ENCODE results near the gene PPP1R8. TPM values are rescaled to one million over a fixed set of nuclear protein-coding genes. Genes with fewer than 3 reads are reported as not detected.
"Not testable (repeated sequence)": the region's sequence is repeated elsewhere in the genome, so short reads cannot be mapped to it uniquely, and the experiment has no call there.

The PPP1R8 gene
- 69.1 and 70.6 TPM in 2 replicates for total RNA-seq (2014; rRNA removed; shearing (Covaris generic))

- in situ Hi-C loops (cut with HindIII; ENCODE audit: low sequenced_read_pairs), result no loop called here
- DNase-seq (ENCODE audit: low spot score), result peak; percentile 97
Observed at GRCh38 chr1:27830621-27831440, at the start of gene PPP1R8. TSS of gene PPP1R8 (plus strand) at chr1:27830782. CDS start at chr1:27830836, 54 bp downstream.

GRCh38 chr1:27782950-27783349, 47.6 kb upstream of the PPP1R8 start:
- in situ Hi-C loops (cut with HindIII; ENCODE audit: low sequenced_read_pairs), result no loop called here
- DNase-seq (ENCODE audit: low spot score), result no peak

- in situ Hi-C loops (cut with HindIII; ENCODE audit: low sequenced_read_pairs), result no loop called here
- DNase-seq (ENCODE audit: low spot score), result no peak
Observed at GRCh38 chr1:27784700-27785099, 45.9 kb upstream of the PPP1R8 start.

DNA sequence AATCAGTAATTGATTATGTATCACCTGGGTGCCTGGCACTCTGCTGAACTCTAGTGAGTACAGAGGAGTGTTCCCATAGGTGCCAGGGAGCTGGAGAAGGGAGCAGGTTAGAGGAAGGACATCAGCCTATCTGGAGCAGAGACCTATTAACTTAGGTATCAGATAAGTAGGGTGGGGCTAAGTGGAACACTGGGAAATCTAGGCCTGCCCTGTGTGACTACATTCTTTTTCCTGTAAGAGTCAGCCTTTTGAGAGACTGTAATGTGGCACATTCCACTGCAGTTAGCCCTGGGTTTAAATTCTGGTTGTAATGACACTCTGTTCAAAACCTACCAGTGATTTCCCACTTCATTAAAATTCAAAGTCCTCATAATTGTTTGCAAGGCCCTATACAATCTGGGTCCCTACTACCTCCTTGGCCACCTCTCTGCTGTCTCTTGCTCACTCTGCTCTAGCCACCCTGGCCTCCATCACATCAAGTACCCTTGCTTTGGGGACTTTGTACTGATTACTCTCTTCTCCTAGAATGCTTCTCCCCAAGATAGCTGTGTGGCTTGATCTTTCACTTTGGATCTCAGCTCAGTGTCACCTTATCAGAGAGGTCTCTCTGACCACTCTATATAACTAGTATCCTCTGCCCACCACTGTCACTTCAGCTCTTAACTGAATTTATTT, 44.7 kb upstream of the PPP1R8 start:
- DNase-seq (ENCODE audit: low spot score), result no peak
- in situ Hi-C loops (cut with HindIII; ENCODE audit: low sequenced_read_pairs), result no loop called here

- in situ Hi-C loops (cut with HindIII; ENCODE audit: low sequenced_read_pairs), result no loop called here
- no peak for DNase-seq (ENCODE audit: low spot score)
Observed at GRCh38 chr1:27787895-27788294, 42.7 kb upstream of the PPP1R8 start.

- DNase-seq (ENCODE audit: low spot score), result no peak
- in situ Hi-C loops (cut with HindIII; ENCODE audit: low sequenced_read_pairs), result no loop called here
Observed at GRCh38 chr1:27789540-27790041, 41.0 kb upstream of the PPP1R8 start.

- DNase-seq (ENCODE audit: low spot score); in situ Hi-C loops (cut with HindIII; ENCODE audit: low sequenced_read_pairs): not testable (repeated sequence)
Observed at GRCh38 chr1:27790270-27790669, 40.3 kb upstream of the PPP1R8 start.

DNA sequence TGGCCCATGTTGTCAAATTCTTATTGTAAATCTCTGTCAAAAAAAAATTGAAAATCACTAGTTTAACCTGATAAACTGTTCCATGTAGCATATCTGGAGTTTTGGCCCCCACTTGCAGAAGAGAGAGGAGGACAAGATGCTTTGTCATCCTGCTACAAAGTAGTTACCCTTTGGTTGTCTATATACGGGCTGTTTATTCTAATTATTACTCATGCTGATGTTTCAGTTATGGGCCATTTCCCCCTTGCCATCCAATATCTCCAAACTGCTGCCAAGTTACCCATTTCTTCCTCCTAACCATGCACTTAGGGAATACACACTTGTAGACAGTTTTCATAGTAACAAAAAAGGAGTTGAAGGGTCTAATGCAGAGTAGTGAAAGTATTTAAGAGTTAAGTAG, 35.0 kb upstream of the PPP1R8 start:
- in situ Hi-C loops (cut with HindIII; ENCODE audit: low sequenced_read_pairs), result no loop called here

GRCh38 chr1:27804791-27805190, 25.8 kb upstream of the PPP1R8 start:
- in situ Hi-C loops (cut with HindIII; ENCODE audit: low sequenced_read_pairs), result no loop called here
- DNase-seq (ENCODE audit: low spot score), result no peak

More for the DNA sequence above, 35.0 kb upstream of the PPP1R8 start:
- DNase-seq (ENCODE audit: low spot score), result no peak

GRCh38 chr1:27806758-27807157, 23.8 kb upstream of the PPP1R8 start:
- in situ Hi-C loops (cut with HindIII; ENCODE audit: low sequenced_read_pairs), result no loop called here
- no peak for DNase-seq (ENCODE audit: low spot score)

DNA sequence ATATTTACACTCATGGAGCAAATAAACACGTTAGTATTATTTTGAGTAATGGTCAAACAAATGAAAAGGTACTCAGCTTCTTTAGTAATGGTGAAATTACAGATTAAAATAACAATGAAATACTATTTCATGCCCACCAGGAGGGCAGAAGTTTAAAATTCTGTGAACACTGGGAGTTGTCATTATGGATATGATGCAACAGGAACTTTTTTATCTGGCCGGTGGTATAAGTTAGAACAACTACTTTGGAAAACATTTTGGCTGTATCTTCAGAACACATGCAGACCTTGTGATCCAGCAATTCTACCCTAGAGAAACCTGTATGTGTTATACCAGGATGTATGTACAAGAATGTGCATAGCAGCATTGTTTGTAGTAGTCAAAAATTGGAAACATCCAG, 23.2 kb upstream of the PPP1R8 start:
- in situ Hi-C loops (cut with HindIII; ENCODE audit: low sequenced_read_pairs), result no loop called here
- no peak for DNase-seq (ENCODE audit: low spot score)

GRCh38 chr1:27808131-27808530, 22.5 kb upstream of the PPP1R8 start:
- in situ Hi-C loops (cut with HindIII; ENCODE audit: low sequenced_read_pairs); DNase-seq (ENCODE audit: low spot score): not testable (repeated sequence)

- no peak for DNase-seq (ENCODE audit: low spot score)
- in situ Hi-C loops (cut with HindIII; ENCODE audit: low sequenced_read_pairs), result no loop called here
Observed at GRCh38 chr1:27809883-27810282, 20.7 kb upstream of the PPP1R8 start.

DNA sequence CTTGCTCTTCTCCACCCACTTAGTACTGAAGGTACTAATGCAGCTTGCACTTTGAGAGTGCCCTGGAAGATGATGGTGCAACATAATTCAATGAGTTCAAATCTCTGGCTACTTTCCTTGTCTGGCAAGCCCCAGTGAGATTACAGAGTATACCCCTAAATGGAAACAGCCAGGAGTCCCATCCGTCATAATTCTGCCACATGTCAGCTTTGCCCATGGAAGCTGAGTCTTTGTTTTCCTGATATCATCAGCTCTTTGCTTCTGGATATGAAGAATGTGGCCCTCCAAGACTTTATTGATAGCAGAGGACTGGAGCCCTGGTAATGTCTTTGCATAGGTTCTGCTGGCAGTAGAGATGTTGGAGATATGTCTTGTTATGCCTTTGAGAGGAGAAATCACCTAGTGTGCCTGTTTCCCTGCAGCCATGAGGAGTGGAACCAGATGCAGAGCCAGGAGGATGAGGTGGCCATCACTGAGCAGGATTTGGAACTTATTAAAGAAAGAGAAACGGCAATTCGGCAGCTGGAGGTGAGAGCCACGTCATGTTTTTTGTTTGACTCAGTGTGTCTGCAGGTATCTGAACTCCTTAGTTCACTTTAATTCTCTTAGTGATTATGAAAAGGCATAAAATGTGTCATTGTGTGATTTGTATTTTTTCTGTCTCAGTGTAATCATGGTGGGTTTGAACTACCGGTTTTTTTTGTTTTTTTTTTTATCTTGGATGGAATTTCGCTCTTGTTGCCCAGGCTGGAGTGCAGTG, 18.7 kb upstream of the PPP1R8 start:
- in situ Hi-C loops (cut with HindIII; ENCODE audit: low sequenced_read_pairs), result no loop called here
- no peak for DNase-seq (ENCODE audit: low spot score)

DNA sequence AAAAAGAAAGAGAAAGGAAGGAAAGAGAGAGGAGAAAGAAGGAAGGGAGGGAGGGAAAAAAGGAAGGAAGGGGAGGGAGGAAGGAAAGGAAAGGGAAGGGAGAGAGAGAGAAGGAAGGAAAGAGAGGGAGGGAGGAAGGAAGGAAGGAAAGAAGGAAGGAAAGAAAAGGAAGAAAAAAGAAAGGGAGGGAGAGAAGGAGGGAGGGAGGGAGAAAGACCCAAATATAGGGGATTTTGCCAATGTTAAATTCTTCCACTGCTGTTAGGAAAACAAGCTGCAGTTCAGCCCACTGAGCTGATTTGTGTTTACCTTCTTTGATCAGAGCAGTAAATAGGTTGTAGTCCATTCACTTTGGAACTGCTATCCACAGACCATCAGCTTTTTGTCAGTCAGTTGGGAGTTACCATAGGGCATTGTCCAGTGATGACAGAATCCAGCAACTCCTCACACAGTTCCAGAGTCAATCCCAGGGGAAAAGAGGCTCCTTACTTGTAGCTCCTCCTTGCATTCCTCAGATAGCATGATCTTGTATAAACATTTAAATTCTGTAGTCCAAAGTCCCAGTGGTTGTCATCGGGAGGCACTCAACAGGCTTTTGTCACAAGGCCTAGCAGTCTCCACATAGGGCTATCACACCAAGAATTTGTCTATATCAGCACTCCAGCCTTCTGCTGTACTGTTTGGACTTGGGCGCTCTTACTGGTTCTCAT, 13.5 kb upstream of the PPP1R8 start:
- DNase-seq (ENCODE audit: low spot score), result no peak
- in situ Hi-C loops (cut with HindIII; ENCODE audit: low sequenced_read_pairs), result no loop called here

DNA sequence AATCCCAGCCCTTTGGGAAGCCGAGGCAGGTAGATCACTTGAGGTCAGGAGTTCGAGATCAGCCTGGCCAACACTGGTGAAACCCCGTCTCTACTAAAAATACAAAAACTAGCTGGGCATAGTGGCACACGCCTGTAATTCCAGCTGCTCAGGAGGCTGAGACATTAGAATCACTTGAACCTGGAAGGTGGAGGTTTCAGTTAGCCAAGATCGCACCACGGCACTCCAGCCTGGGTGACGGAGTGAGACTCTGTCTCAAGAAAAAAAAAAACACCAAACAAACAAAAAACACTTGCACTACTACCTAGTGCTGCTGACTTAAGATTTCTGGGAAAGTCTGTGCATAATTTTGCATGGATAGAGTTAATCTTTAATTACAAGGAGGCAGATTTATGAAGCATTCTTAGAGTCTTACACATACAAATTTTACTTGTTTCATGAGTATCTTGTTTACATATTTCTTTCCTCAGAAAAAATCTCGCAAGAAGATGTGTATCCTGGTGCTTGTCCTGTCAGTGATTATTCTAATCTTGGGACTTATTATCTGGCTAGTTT, 8.7 kb upstream of the PPP1R8 start:
- DNase-seq (ENCODE audit: low spot score), result no peak
- in situ Hi-C loops (cut with HindIII; ENCODE audit: low sequenced_read_pairs), result no loop called here

DNA sequence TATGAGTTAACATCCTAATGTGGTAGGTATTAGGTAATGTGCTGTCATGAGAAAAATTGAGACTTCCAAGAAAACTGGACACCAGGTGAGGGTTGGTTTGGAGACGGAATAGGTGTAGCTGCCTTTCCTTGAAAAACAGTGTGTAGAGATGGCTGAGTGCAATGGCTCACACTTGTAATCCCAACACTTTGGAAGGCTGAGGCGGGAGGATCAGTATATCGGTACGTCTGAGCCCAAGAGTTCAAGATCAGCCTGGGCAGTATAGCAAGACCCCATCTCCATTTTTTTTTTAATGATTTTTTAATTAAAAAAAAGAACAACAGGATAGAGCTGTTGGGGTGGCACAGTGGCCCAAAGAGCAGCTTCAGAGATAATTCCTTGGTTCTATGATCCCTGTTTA, 6.8 kb upstream of the PPP1R8 start:
- DNase-seq (ENCODE audit: low spot score), result no peak
- in situ Hi-C loops (cut with HindIII; ENCODE audit: low sequenced_read_pairs), result no loop called here

DNA sequence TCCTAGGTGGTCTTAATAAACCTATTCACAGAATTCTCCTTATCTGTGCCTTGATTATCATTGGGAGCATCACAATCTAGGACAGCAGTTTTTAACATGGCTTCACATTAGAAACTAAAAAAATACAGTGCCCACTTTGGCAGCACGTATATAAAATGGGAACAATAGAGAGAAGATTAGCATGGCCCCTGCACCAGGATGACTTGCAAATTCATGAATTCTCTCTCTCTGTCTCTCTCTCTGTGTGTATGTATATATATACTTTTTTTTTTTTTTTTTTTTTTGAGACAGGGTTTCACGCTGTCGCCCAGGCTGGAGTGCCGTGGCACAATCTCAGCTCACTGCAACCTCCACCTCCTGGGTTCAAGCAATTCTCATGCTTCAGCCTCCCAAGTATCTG, 6.2 kb upstream of the PPP1R8 start:
- no peak for DNase-seq (ENCODE audit: low spot score)
- in situ Hi-C loops (cut with HindIII; ENCODE audit: low sequenced_read_pairs), result no loop called here
